ENCODE measurements around the gene AMPH. TPM values are rescaled to one million over a fixed set of nuclear protein-coding genes. Genes with fewer than 3 reads are reported as not detected.
"Not testable (repeated sequence)": the region's sequence is repeated elsewhere in the genome, so short reads cannot be mapped to it uniquely, and the experiment has no call there.

Gene AMPH
- total and polyA plus RNA-seq, 2 experiments from 2014 or later, result 0.48 to 1.4 TPM

- no peaks in the 10 kb centered on the region for H3K36me3 ChIP-seq
- no peaks in the 10 kb centered on the region for H3K4me1 ChIP-seq (ENCODE audit: low read depth)
- no peak overlapping the region for H3K27ac ChIP-seq
- no peaks in the 10 kb centered on the region for H3K9me3 ChIP-seq (ENCODE audit: low read depth)
- no peak for DNase-seq (ENCODE audit: low read depth in 1 of 2, low spot score in 1 of 2)
- H3K27me3 ChIP-seq, result no peaks in the 10 kb centered on the region
- TF ChIP-seq, protein P1, sequence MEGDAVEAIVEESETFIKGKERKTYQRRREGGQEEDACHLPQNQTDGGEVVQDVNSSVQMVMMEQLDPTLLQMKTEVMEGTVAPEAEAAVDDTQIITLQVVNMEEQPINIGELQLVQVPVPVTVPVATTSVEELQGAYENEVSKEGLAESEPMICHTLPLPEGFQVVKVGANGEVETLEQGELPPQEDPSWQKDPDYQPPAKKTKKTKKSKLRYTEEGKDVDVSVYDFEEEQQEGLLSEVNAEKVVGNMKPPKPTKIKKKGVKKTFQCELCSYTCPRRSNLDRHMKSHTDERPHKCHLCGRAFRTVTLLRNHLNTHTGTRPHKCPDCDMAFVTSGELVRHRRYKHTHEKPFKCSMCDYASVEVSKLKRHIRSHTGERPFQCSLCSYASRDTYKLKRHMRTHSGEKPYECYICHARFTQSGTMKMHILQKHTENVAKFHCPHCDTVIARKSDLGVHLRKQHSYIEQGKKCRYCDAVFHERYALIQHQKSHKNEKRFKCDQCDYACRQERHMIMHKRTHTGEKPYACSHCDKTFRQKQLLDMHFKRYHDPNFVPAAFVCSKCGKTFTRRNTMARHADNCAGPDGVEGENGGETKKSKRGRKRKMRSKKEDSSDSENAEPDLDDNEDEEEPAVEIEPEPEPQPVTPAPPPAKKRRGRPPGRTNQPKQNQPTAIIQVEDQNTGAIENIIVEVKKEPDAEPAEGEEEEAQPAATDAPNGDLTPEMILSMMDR (IDR thresholded peaks at IDR 0.05; ENCODE audit: low read depth, low read length), result no peak
- no peak overlapping the region for H3K4me3 ChIP-seq
Observed at GRCh38 chr7:38360776-38361175, 270.4 kb downstream of the AMPH start.

DNA sequence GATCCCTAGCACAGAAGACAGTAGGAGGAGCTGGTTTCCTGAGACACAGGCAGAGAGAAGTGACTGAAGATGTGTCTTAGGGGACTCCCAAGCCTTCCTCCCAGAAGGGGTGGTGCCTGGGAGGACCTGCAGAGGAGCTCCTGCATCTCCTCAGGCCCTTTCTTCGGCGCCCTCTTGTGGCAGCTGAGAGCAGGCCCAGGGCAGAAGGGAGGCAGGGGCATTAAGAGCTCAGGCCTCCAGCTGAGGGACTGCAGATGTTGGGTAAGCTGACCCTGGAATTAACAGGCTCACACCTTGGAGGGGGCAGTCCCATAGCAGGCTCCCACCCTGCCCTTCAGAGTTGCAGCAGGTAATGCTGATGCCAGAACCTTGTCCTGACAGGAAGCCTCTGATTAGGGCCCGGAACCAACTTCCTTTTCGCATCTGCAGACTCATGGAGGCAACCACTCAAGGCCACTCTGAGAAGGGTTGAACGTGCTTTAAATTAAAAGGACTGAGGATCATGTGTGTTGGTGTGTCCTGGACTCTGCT lies 272.0 kb downstream of the AMPH start:
- H3K27me3 ChIP-seq; H3K27ac ChIP-seq; H3K9me3 ChIP-seq (ENCODE audit: low read depth); H3K4me1 ChIP-seq (ENCODE audit: low read depth); H3K4me3 ChIP-seq; H3K36me3 ChIP-seq: not testable (repeated sequence)
- peak in 1 of 2 donors; percentile 22 for DNase-seq (ENCODE audit: low read depth in 1 of 2, low spot score in 1 of 2)
- TF ChIP-seq, protein P1 (IDR thresholded peaks at IDR 0.05; ENCODE audit: low read depth, low read length), result peak; percentile 23

GRCh38 chr7:38358273-38358831 lies 272.8 kb downstream of the AMPH start:
- not testable (repeated sequence) for H3K27me3 ChIP-seq; H3K36me3 ChIP-seq; H3K27ac ChIP-seq; H3K4me1 ChIP-seq (ENCODE audit: low read depth); H3K4me3 ChIP-seq; H3K9me3 ChIP-seq (ENCODE audit: low read depth)
- peak in 1 of 2 donors; percentile 51 for DNase-seq (ENCODE audit: low read depth in 1 of 2, low spot score in 1 of 2)

DNA sequence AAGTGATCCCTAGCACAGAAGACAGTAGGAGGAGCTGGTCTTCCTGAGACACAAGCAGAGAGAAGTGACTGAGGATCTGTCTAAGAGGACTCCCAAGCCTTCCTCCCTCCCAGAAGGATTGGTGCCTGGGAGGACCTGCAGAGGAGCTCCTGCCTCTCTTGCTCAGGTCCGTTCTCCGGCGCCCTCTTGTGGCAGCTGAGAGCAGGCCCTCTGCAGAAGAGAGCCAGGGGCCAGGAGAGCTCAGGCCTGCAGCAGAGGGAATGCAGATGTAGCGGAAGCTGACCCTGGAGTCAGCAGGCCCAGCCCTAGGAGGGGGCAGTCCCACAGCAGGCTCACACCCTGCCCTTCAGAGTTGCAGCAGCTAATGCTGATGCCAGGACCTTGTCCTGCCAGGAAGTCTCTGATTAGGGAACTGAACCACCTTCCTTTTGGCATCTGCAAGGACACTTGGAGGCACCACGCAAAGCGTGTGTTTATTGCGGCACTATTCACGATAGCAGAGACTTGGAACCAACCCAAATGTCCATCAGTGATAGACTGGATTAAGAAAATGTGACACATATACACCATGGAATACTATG lies 276.8 kb downstream of the AMPH start:
- TF ChIP-seq, protein P1 (IDR thresholded peaks at IDR 0.05; ENCODE audit: low read depth, low read length), result peak; percentile 61
- DNase-seq (ENCODE audit: low read depth in 1 of 2, low spot score in 1 of 2), result peak in 1 of 2 donors; percentile 51
- not testable (repeated sequence) for H3K36me3 ChIP-seq; H3K9me3 ChIP-seq (ENCODE audit: low read depth); H3K27ac ChIP-seq; H3K4me1 ChIP-seq (ENCODE audit: low read depth); H3K4me3 ChIP-seq; H3K27me3 ChIP-seq

- H3K27me3 ChIP-seq; H3K27ac ChIP-seq; H3K36me3 ChIP-seq; H3K4me1 ChIP-seq (ENCODE audit: low read depth); DNase-seq (ENCODE audit: low read depth in 1 of 2, low spot score in 1 of 2); H3K9me3 ChIP-seq (ENCODE audit: low read depth); H3K4me3 ChIP-seq: not testable (repeated sequence)
Observed at GRCh38 chr7:38353431-38353881, 277.7 kb downstream of the AMPH start.

DNA sequence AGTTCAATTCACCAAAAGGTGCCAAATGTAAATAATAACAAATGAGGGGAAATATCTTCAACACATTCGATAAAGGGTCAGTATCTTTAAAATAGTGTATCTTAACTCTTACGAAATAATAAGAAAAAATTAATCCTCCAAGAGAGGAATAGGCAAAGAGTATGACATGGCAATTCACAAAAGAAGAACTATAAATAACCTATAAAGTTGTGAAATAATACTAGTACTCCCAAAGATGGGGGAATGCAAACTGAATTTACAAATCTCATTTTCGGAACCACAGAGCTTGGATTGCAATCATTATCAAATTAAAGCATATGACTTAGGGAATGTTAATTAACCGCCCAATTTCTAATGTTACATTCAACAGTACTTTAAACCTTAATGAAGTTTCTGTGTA lies 279.6 kb downstream of the AMPH start:
- no peak for DNase-seq (ENCODE audit: low read depth in 1 of 2, low spot score in 1 of 2)
- Histone ChIP-seq H3K9me3 (ENCODE audit: low read depth) (no peaks in the 10 kb centered on the region), H3K4me1 (ENCODE audit: low read depth) (no peaks in the 10 kb centered on the region), H3K4me3 (no peak overlapping the region), H3K27me3 (no peaks in the 10 kb centered on the region), H3K27ac (no peak overlapping the region), H3K36me3 (no peaks in the 10 kb centered on the region)
- TF ChIP-seq, protein P1 (IDR thresholded peaks at IDR 0.05; ENCODE audit: low read depth, low read length), result no peak

GRCh38 chr7:38350777-38351176 lies 280.4 kb downstream of the AMPH start:
- H3K4me3 ChIP-seq; H3K4me1 ChIP-seq (ENCODE audit: low read depth); H3K27ac ChIP-seq; H3K27me3 ChIP-seq; H3K36me3 ChIP-seq; DNase-seq (ENCODE audit: low read depth in 1 of 2, low spot score in 1 of 2); H3K9me3 ChIP-seq (ENCODE audit: low read depth): not testable (repeated sequence)
